GM12878 (cell line): ENCODE results near the gene SHISA3.

Experiments
- PAX5 ChIP-seq: IDR thresholded peaks from 2 replicates; pipeline ENCODE4 v1.6.1; 2011; ENCODE audit warnings: low read depth, low read length, borderline replicate concordance
- POLR2AphosphoS5 ChIP-seq: IDR thresholded peaks from 2 replicates; pipeline ENCODE4 v1.6.1; 2011; ENCODE audit warnings: mild to moderate bottlenecking, low read length, inconsistent platforms
- SIN3A ChIP-seq: IDR thresholded peaks from 2 replicates; pipeline ENCODE4 v1.6.1; 2012; ENCODE audit warnings: low read depth, low read length, improper control_type of control experiment
- TF ChIP-seq, protein P1 (sequence below), 3 experiments: IDR thresholded peaks in 2 of 3; conservative IDR thresholded peaks in 1 of 3; 2 replicates each; pipeline ENCODE4 v1.5.1; 2011; ENCODE audit warnings: low read depth in 3 of 3, low read length in 3 of 3, mild to moderate bottlenecking in 3 of 3, control low read depth in 2 of 3, moderate library complexity in 2 of 3, inconsistent platforms in 1 of 3, mixed read lengths in 1 of 3; ENCODE audit not compliant: control insufficient read depth in 2 of 3, insufficient read depth in 1 of 3; ENCODE audit errors: extremely low read depth in 1 of 3
- TF ChIP-seq, protein P2 (sequence below): IDR thresholded peaks from 2 replicates; pipeline ENCODE4 v1.6.1; 2012; ENCODE audit warnings: low read depth, low read length, improper control_type of control experiment
- TF ChIP-seq, protein P3 (sequence below): IDR thresholded peaks from 2 replicates; pipeline ENCODE4 v1.6.1; 2012; ENCODE audit warnings: mild to moderate bottlenecking, low read depth, low read length
- TF ChIP-seq, protein P4 (sequence below): fragments of 450-650 bp; IDR thresholded peaks from 2 replicates; pipeline ENCODE4 v1.6.1; 2016; ENCODE audit warnings: mild to moderate bottlenecking
- TF ChIP-seq, protein P5 (sequence below): fragments of 450-650 bp; IDR thresholded peaks from 2 replicates; pipeline ENCODE4 v1.6.1; 2017; ENCODE audit warnings: mild to moderate bottlenecking

DNA sequence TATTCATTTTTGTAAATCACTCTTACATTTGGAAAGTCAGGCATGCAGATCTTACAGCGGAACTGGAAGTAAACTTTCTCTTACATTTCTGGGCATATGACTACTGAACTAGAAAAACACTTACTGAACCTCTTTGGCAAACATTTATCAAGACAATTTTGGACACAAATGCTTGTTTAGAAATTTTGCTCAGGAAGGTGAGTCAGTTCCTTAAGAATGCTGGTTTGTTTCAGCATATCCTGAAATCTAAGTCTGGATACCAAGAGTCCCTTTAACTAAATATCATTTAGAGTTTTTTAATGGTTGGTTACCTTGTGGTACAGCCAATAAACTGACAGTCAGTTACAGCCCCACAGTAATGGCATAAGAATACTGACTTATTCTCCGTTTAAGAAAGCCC, 15.0 kb downstream of the SHISA3 start:
- TF ChIP-seq PAX5, result no peak
- TF ChIP-seq, protein P1, sequence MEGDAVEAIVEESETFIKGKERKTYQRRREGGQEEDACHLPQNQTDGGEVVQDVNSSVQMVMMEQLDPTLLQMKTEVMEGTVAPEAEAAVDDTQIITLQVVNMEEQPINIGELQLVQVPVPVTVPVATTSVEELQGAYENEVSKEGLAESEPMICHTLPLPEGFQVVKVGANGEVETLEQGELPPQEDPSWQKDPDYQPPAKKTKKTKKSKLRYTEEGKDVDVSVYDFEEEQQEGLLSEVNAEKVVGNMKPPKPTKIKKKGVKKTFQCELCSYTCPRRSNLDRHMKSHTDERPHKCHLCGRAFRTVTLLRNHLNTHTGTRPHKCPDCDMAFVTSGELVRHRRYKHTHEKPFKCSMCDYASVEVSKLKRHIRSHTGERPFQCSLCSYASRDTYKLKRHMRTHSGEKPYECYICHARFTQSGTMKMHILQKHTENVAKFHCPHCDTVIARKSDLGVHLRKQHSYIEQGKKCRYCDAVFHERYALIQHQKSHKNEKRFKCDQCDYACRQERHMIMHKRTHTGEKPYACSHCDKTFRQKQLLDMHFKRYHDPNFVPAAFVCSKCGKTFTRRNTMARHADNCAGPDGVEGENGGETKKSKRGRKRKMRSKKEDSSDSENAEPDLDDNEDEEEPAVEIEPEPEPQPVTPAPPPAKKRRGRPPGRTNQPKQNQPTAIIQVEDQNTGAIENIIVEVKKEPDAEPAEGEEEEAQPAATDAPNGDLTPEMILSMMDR (IDR thresholded peaks at IDR 0.05 in 2 of 3, conservative IDR thresholded peaks at IDR 0.05 in 1 of 3; ENCODE audit: control insufficient read depth in 2 of 3, extremely low read depth in 1 of 3, insufficient read depth in 1 of 3, low read depth in 3 of 3, low read length in 3 of 3), result no peak
- TF ChIP-seq, protein P2, sequence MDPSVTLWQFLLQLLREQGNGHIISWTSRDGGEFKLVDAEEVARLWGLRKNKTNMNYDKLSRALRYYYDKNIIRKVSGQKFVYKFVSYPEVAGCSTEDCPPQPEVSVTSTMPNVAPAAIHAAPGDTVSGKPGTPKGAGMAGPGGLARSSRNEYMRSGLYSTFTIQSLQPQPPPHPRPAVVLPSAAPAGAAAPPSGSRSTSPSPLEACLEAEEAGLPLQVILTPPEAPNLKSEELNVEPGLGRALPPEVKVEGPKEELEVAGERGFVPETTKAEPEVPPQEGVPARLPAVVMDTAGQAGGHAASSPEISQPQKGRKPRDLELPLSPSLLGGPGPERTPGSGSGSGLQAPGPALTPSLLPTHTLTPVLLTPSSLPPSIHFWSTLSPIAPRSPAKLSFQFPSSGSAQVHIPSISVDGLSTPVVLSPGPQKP, result no peak
- TF ChIP-seq, protein P3, sequence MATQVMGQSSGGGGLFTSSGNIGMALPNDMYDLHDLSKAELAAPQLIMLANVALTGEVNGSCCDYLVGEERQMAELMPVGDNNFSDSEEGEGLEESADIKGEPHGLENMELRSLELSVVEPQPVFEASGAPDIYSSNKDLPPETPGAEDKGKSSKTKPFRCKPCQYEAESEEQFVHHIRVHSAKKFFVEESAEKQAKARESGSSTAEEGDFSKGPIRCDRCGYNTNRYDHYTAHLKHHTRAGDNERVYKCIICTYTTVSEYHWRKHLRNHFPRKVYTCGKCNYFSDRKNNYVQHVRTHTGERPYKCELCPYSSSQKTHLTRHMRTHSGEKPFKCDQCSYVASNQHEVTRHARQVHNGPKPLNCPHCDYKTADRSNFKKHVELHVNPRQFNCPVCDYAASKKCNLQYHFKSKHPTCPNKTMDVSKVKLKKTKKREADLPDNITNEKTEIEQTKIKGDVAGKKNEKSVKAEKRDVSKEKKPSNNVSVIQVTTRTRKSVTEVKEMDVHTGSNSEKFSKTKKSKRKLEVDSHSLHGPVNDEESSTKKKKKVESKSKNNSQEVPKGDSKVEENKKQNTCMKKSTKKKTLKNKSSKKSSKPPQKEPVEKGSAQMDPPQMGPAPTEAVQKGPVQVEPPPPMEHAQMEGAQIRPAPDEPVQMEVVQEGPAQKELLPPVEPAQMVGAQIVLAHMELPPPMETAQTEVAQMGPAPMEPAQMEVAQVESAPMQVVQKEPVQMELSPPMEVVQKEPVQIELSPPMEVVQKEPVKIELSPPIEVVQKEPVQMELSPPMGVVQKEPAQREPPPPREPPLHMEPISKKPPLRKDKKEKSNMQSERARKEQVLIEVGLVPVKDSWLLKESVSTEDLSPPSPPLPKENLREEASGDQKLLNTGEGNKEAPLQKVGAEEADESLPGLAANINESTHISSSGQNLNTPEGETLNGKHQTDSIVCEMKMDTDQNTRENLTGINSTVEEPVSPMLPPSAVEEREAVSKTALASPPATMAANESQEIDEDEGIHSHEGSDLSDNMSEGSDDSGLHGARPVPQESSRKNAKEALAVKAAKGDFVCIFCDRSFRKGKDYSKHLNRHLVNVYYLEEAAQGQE, result no peak
- TF ChIP-seq POLR2AphosphoS5, result no peak
- no peak for TF ChIP-seq SIN3A
- TF ChIP-seq, protein P4, sequence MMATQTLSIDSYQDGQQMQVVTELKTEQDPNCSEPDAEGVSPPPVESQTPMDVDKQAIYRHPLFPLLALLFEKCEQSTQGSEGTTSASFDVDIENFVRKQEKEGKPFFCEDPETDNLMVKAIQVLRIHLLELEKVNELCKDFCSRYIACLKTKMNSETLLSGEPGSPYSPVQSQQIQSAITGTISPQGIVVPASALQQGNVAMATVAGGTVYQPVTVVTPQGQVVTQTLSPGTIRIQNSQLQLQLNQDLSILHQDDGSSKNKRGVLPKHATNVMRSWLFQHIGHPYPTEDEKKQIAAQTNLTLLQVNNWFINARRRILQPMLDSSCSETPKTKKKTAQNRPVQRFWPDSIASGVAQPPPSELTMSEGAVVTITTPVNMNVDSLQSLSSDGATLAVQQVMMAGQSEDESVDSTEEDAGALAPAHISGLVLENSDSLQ, result no peak
- TF ChIP-seq, protein P5, sequence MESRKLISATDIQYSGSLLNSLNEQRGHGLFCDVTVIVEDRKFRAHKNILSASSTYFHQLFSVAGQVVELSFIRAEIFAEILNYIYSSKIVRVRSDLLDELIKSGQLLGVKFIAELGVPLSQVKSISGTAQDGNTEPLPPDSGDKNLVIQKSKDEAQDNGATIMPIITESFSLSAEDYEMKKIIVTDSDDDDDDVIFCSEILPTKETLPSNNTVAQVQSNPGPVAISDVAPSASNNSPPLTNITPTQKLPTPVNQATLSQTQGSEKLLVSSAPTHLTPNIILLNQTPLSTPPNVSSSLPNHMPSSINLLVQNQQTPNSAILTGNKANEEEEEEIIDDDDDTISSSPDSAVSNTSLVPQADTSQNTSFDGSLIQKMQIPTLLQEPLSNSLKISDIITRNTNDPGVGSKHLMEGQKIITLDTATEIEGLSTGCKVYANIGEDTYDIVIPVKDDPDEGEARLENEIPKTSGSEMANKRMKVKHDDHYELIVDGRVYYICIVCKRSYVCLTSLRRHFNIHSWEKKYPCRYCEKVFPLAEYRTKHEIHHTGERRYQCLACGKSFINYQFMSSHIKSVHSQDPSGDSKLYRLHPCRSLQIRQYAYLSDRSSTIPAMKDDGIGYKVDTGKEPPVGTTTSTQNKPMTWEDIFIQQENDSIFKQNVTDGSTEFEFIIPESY, result no peak
